ENCODE results near the gene THAP10.

DNA sequence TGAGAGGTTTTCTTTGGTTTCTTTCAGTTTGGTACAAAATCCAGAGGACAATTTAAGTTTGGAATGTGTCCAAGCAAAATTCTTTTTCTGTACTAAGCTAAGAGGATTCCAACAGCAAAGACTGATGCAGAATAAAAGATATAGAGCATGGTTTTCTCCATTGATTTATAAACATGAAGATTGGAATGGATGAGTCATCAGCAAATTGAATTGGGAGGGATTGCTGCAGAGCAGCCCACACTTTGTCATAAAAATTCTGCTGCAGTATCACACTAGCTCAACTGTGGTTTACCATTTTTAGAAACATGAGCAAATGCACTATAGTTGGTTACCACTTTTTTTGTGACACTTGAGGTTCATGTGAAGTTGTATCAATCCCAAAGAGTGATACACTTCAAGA lies 22.2 kb downstream of the THAP10 start:
- no peak for TF ChIP-seq MTA2 (IDR thresholded peaks at IDR 0.05; ENCODE audit: low read depth)
- no peak for TF ChIP-seq MYC (IDR thresholded peaks at IDR 0.05; ENCODE audit: low read depth, low read length)
- TF ChIP-seq MYC (CRISPR knock-in tag; IDR thresholded peaks at IDR 0.05; ENCODE audit: borderline replicate concordance, low read depth) = no peak
- TF ChIP-seq ESRRA (IDR thresholded peaks at IDR 0.05; ENCODE audit: borderline replicate concordance, low read depth) = no peak

Measured in K562 (cell line).